ENCODE data around the gene SLC15A1. TPM values are rescaled to one million over a fixed set of nuclear protein-coding genes. Genes with fewer than 3 reads are reported as not detected.

Gene SLC15A1
- total RNA-seq, 1 donor from 2014 or later: not detected

DNA sequence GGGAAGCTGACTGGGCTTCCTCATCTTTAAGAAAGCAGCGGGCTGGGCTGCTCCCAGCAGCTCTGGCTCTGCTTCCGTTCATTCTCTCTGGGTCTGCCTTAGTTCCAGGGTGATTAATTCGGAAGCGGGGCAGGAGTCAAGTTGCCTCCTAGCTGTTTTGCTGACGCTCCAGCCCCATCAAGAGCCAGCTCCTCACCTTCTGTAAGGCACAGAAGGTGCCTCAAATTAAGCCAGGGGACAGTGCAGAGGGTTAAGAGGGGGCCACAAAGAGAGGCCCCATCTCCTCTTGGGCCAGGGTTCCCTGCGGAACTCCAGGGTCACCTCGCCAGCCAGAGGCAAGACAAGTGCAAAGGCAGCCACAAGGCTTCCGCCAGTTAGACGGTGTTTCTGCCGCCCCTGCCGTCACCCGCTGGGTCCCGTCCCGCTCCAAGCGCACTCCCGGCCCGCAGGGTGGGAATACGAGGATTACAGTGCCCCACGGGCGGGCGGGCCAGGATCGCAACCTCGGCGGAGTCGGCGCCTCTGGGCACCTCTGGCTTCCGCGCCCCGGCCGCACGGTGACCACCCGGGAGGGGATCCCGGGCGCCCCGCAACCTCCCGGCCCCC, 508 bp downstream of the SLC15A1 start:
- intact Hi-C loops (cut with micrococcal nuclease): no loop called here

- intact Hi-C loops (cut with micrococcal nuclease): no loop called here
Measured at GRCh38 chr13:98751367-98751782, 1.1 kb downstream of the SLC15A1 start.

DNA sequence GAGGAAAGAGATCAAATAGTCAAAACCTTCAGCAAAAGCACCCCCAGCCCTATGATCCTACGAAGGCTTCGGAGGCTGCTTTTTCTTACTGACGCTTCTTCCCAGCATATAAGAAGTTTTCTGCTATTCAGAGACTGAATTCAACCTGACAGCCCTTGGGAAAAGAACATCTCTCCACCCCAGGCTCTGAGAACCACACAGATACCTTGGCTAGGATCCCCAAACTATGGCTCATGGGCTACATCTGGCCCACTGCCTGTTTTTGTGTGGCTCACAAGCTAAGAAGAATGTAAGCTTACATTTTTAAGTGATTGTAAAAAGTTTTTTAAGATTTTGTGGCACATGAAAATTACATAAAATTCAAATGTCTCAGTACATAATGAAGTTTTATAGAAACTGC, 3.0 kb downstream of the SLC15A1 start:
- intact Hi-C loops (cut with micrococcal nuclease): no loop called here

- intact Hi-C loops (cut with micrococcal nuclease): no loop called here
Measured at GRCh38 chr13:98746968-98747367, 5.5 kb downstream of the SLC15A1 start.

GRCh38 chr13:98743377-98743776, 9.1 kb downstream of the SLC15A1 start:
- intact Hi-C loops (cut with micrococcal nuclease): no loop called here

DNA sequence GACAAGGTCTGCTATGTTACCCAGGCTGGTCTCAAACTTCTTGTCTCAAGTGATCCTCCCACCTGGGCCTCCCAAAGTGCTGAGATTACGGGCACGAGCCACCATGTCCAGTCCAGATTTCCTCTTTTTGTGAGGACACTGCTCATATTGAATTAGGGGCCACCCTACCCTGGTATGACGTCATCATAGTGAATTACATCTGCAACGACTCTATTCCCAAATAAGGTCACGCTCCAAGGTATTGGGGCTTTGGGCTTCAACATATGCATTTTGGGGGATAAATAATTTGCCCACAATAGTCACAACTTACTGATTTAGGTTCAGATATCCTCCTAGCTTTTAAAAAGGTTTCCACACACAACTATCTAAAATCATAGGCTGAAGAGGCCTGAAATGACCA, 9.5 kb downstream of the SLC15A1 start:
- intact Hi-C loops (cut with micrococcal nuclease): no loop called here

DNA sequence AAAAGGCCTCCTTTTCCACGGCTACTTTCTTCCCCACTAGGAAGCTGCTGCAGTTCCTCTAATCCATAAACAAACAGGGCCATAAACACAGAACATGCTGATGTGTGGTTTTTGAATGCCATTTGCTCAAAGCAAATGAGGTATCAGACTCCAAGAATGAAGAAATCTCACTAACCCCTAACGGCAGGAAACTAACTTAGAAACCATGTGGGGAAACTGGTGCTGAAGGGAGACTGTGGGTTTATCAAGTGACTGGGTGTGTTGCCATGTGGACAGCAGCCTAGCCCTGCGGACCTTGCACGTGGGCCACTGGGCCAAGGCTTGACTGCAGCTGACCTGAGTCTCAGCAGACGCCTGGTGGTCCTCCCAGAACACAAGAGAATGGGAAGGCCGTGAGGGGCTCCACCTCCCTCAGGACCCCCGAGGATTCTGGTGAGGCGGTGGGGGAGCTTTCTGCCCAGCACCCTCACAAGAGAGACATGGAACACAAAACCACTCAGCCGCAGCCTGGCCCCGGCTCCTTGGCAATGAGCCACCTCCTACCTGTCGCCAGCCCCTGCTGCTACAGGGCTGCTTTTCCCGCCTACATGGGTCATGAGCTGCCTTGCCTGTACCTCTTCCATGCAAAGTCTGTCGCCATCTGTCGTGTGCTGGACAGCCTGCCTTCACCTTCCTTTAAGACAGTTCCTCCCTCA, 10.6 kb downstream of the SLC15A1 start:
- intact Hi-C loops (cut with micrococcal nuclease): no loop called here

DNA sequence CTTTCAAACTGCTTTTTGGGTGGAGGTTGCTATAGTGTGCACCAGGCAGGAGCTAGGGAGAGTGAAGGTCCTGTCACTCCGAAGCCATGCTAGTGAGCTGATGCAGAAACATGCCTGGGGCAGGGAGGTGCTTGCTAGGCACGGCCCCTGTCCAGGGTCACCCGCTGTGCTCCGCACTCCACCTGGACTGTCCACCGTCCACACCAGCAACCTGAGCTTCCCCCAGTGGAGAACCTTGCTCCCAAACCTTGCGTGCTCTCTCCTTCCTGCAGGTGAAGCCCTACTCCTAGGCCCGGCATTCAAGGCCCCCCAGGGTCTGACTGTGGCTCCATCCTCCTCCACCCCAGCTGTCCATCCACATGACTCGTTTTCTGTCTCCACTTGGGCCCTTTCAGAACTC, 12.3 kb downstream of the SLC15A1 start:
- intact Hi-C loops (cut with micrococcal nuclease): no loop called here

- intact Hi-C loops (cut with micrococcal nuclease): no loop called here
Measured at GRCh38 chr13:98738993-98739392, 13.5 kb downstream of the SLC15A1 start.

DNA sequence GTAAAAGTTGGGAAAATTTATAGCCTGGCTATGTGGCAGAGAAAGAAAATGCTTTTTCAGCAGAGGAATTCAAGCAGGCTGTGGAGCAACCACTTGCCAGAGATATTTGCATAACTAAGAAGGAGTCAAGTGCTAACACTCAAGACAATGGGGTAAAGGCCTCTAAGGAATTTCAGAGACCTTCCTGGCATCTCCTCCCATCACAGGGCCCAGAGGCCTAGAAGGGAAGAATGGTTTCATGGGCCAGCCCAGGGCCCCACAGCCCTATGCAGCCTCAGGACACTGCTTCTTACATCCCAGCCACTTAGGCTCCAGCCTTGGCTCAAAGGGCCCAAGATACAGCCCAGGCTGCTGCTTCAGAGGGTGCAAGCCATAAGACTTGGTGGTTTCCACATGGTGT, 14.3 kb downstream of the SLC15A1 start:
- intact Hi-C loops (cut with micrococcal nuclease): no loop called here

DNA sequence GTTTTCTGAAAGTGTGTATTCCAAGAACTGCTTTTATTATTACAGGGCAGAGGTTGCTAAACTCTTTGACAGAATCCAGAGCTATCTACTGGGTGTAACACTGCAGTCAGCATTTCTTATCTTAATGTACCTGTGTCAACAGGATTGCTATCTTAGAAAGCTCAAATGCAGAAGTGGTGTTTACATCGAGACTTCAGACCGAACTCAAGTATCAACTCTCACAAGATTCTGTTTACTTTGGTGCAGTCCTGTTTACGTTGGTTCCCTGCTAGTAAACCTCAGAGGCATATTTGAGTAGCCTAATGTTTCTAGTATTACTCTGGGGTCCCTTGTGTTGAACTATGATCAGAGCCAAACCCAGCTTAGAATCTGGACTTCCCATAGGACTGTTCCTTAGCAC, 20.5 kb downstream of the SLC15A1 start:
- intact Hi-C loops (cut with micrococcal nuclease): no loop called here

DNA sequence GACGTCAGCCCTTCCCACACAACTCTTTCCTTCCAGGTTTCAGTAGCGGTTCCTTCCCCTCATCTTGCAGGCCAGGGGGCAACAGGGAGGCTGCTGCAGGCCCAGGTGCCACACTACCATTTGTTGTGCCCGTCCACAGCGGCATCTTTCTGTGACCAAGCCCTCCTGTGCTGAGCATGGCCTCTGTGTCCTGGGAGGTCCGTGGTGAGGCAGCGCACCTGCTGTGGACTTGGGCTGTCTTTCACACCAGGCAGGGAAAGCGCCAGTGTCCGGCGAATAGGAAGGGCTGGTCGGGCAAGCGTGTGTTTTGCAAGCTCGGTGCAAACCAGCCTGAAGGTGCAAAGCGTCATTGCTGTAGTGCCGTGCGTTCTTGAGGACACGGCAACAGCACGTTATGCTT, 21.4 kb downstream of the SLC15A1 start:
- intact Hi-C loops (cut with micrococcal nuclease): no loop called here

DNA sequence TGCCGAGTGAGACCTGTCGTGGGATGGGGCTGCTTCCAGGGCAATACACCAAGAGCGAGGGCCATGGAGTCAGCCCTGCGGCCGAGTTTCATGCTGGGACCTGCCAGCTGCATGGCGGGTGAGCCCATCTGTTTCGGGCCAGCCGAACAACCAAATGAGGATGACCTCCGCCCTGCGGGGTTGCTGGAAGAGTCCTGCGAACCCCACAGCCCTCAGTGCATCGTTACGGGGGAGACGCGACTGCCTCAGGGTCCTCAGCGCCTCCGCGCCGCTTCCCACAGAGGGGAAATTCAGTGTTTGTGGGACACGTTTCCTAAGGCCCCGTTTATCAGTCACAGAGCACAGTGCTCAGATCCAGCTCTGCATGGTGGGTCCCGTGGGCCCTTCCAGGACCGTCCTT, 22.0 kb downstream of the SLC15A1 start:
- intact Hi-C loops (cut with micrococcal nuclease): no loop called here

GRCh38 chr13:98729658-98730057, 22.8 kb downstream of the SLC15A1 start:
- intact Hi-C loops (cut with micrococcal nuclease): no loop called here

DNA sequence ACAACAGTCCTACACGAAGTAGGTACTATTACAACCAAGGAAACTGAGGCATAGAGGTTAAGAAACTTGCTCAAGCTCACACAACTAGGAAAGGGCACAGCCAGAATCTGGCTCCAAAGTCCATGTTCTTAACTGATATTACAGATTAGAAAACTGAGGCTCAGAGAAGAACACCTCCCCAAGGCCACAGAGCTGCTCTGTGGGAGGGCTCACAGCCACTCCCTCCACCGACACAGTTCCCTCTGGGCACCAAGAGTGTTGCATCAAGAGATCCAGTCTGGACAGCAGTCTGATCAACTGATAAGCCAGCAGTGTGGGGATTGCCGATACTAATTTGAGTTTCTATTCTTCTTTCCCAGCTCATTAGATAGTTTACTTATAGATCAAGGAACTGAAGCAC, 29.5 kb downstream of the SLC15A1 start:
- intact Hi-C loops (cut with micrococcal nuclease): no loop called here

DNA sequence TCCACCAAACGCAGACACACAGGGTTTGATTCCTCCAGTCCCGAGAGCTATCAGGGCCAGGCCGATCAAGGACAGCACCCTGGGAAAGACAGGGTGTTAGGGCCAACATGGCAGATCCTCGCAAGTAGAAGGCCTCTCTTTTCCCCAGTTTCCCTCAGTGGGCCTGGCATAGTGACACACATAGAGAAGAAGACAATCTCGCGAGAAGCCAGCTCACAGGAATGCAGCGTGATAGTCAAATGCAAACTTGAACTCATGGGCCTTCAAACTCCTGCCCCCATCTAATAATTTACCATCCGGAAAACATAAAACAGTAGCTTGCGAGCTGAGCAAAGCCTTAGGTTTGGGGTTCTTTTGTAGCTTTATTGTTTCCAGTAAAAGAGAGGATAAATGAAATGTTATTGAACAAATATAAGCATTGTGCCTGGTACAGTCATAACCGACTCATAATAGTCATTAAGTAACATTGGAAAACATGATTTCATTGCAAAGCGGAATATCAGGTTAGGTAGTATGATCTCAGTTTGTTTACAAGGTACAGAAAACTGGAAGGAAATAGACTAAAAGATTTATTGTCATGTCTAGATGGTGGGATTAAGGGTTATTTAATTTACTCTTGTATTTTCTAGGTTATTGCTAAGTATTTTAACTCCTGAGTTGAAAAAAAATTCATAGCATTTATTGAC, 30.5 kb downstream of the SLC15A1 start:
- intact Hi-C loops (cut with micrococcal nuclease): no loop called here

DNA sequence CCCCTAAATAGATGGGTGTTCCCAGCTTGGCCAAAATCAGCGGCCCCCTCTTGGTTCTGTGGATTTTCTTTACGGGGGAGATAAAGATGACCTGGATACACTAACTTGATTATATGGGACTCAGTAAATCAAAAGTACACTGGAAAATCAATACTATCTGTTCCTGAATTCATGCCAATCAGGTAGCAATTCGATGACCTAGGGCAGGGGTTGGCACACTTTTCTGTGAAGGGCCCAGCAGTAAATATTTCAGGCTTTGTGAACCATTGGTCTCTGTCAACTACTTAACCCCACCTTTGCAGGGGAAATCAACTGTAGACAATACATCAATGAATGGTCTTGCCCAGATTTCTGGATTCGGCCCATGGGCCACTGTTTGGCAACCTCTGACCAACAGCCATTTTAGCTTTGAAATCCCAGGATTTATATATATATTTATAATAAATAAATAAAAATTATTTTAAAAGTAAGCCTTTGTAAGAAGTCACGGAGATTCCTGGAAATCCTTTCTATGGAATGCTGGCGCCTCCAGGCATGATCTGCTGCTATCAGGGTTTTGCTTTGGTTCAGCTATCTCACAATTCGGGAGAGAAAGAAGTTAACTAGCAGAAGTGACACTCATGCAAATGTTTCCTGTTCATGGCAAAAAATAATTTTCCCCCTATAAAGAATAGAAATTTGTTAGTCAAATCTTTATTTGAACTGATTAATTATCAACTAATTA, 32.8 kb downstream of the SLC15A1 start:
- intact Hi-C loops (cut with micrococcal nuclease): no loop called here

GRCh38 chr13:98717891-98718290, 34.6 kb downstream of the SLC15A1 start:
- intact Hi-C loops (cut with micrococcal nuclease): no loop called here

GRCh38 chr13:98717256-98717655, 35.2 kb downstream of the SLC15A1 start:
- intact Hi-C loops (cut with micrococcal nuclease): no loop called here

DNA sequence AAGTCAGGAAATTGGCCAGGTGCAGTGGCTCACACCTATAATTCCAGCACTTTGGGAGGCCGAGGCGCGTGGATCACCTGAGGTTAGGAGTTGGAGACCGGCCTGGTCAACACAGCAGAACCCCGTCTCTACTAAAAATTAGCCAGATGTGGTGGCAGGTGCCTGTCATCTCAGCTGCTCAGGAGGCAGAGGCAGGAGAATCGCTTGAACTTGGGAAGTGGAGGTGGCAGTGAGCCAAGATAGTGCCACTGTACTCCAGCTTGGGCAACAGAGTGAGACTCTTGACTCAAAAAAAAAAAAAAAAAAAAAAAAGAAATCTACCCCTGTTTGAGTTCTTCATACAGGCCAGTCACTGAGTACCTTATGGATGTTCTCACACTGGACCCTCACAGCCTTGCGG, 42.0 kb downstream of the SLC15A1 start:
- intact Hi-C loops (cut with micrococcal nuclease): no loop called here

- intact Hi-C loops (cut with micrococcal nuclease): no loop called here
Measured at GRCh38 chr13:98707281-98707999, 45.0 kb downstream of the SLC15A1 start.

Data from T-helper 1 cell treated with Interleukin-12 subunit alpha and Interleukin-12 subunit beta and Interleukin-4 antibody, amounts not matched to agents 30 ng/mL and 1 ng/mL, for 36 hours (primary cell).